Esophagus (tissue), 2 donors: Measurements from ENCODE around the gene RBM47. TPM values are rescaled to one million over a fixed set of nuclear protein-coding genes. Genes with fewer than 3 reads are reported as not detected.
A peak's percentile ranks its signal among the peaks of the same experiment; 100 is the strongest.
"Not testable (repeated sequence)": the region's sequence is repeated elsewhere in the genome, so short reads cannot be mapped to it uniquely, and the experiment has no call there.

Experiments
- H3K27ac ChIP-seq, 2 donors: one replicate each; pipeline ENCODE4 v1.5.1; 2013; ENCODE audit warnings: low read depth in 2 of 2, mild to moderate bottlenecking in 2 of 2, inconsistent platforms in 1 of 2, low read length in 1 of 2, moderate library complexity in 1 of 2
- H3K27me3 ChIP-seq, 2 donors: one replicate each; pipeline ENCODE4 v1.6.1; 2013; ENCODE audit warnings: low read length in 2 of 2, control low read depth in 1 of 2, mild to moderate bottlenecking in 1 of 2; ENCODE audit not compliant: insufficient read depth in 2 of 2, control insufficient read depth in 1 of 2
- H3K36me3 ChIP-seq, 2 donors: one replicate each; pipeline ENCODE4 v1.6.1; 2013; ENCODE audit warnings: low read length in 1 of 2; ENCODE audit not compliant: control insufficient read depth in 2 of 2, insufficient read depth in 2 of 2
- H3K4me1 ChIP-seq, 2 donors: one replicate each; pipeline ENCODE4 v1.6.1; 2013; ENCODE audit warnings: low read length in 1 of 2; ENCODE audit not compliant: control insufficient read depth in 2 of 2, insufficient read depth in 2 of 2
- H3K4me3 ChIP-seq, 2 donors: one replicate each; pipeline ENCODE4 v1.5.1; 2013; ENCODE audit warnings: low read length in 2 of 2, mild to moderate bottlenecking in 2 of 2, low read depth in 1 of 2, moderate library complexity in 1 of 2
- H3K9me3 ChIP-seq, 2 donors: one replicate each; pipeline ENCODE4 v1.6.1; 2013; ENCODE audit warnings: mild to moderate bottlenecking in 2 of 2, low read depth in 1 of 2, low read length in 1 of 2, moderate library complexity in 1 of 2; ENCODE audit not compliant: control insufficient read depth in 2 of 2, insufficient read depth in 1 of 2
- whole genome bisulfite sequencing, 2 donors: extraction: QIAGEN DNeasy Blood & Tissue Kit; methylation state at CpG; one replicate each; pipeline ENCODE4 v1.1.7; 2013; 5-methylcytosine and 5-hydroxymethylcytosine counted together
- polyA plus RNA-seq, 2 donors: library from polyadenylated mRNA; stranded (reverse); fragments of 200-250 nt; gene quantifications; one replicate each; pipeline ENCODE4 v1.2.3, GENCODE V29; 2013
- donor health status: healthy with polysubstance abuse.
- donor health status: Bipolar disorder and iron deficiency.

Gene RBM47
- polyA plus RNA-seq, 2 donors: 31.3 to 39.4 TPM

- Histone ChIP-seq H3K4me3 (no peak overlapping the region), H3K27me3 (no peaks in the 10 kb centered on the region), H3K27ac (no peak overlapping the region), H3K36me3 (peaks cover 0 to 3% of the 10 kb centered on the region in 2 donors), H3K9me3 (no peaks in the 10 kb centered on the region), H3K4me1 (no peaks in the 10 kb centered on the region)
- 87 to 92% methylated on average over 1 of the region's 1 CpG for WGBS, 2 donors
Observed at GRCh38 chr4:40526741-40527140, 102.9 kb downstream of the RBM47 start.

- Histone ChIP-seq H3K27ac (peak overlapping the region; percentile 51 to 74), H3K27me3 (no peaks in the 10 kb centered on the region), H3K4me1 (no peaks in the 10 kb centered on the region), H3K4me3 (no peak overlapping the region), H3K36me3 (peaks cover 0 to 3% of the 10 kb centered on the region in 2 donors), H3K9me3 (no peaks in the 10 kb centered on the region)
- WGBS, 2 donors: 32 to 35% methylated on average over 8 of the region's 8 CpGs
Observed at GRCh38 chr4:40525752-40526598, 103.7 kb downstream of the RBM47 start.

GRCh38 chr4:40524366-40525041 is 105.2 kb downstream of the RBM47 start:
- H3K36me3 ChIP-seq: peaks cover 0 to 3% of the 10 kb centered on the region in 2 donors
- no peaks in the 10 kb centered on the region for H3K4me1 ChIP-seq
- 52 to 57% methylated on average over 11 of the region's 11 CpGs for WGBS, 2 donors
- H3K27ac ChIP-seq: no peak overlapping the region
- H3K9me3 ChIP-seq: no peaks in the 10 kb centered on the region
- no peaks in the 10 kb centered on the region for H3K27me3 ChIP-seq
- no peak overlapping the region for H3K4me3 ChIP-seq

- Histone ChIP-seq H3K4me3 (no peak overlapping the region), H3K36me3 (peaks cover 0 to 3% of the 10 kb centered on the region in 2 donors), H3K4me1 (no peaks in the 10 kb centered on the region), H3K27ac (no peak overlapping the region), H3K27me3 (no peaks in the 10 kb centered on the region), H3K9me3 (no peaks in the 10 kb centered on the region)
- 90 to 96% methylated on average over 7 of the region's 7 CpGs for WGBS, 2 donors
Observed at GRCh38 chr4:40523581-40523980, 106.1 kb downstream of the RBM47 start.

- peaks cover 0 to 3% of the 10 kb centered on the region in 2 donors for H3K36me3 ChIP-seq
- H3K4me3 ChIP-seq: no peak overlapping the region
- H3K9me3 ChIP-seq: no peaks in the 10 kb centered on the region
- WGBS, 2 donors: 79 to 96% methylated on average over 2 of the region's 2 CpGs
- no peaks in the 10 kb centered on the region for H3K27me3 ChIP-seq
- H3K4me1 ChIP-seq: peaks cover 0 to 2% of the 10 kb centered on the region in 2 donors
- H3K27ac ChIP-seq: no peak overlapping the region
Observed at GRCh38 chr4:40521957-40522356, 107.7 kb downstream of the RBM47 start.

GRCh38 chr4:40520533-40520932 is 109.1 kb downstream of the RBM47 start:
- 89 to 94% methylated on average over 4 of the region's 4 CpGs for WGBS, 2 donors
- Histone ChIP-seq H3K4me1 (peaks cover 2 to 6% of the 10 kb centered on the region in 2 donors), H3K4me3 (no peak overlapping the region), H3K27ac (no peak overlapping the region), H3K36me3 (peaks cover 0 to 3% of the 10 kb centered on the region in 2 donors), H3K9me3 (no peaks in the 10 kb centered on the region), H3K27me3 (no peaks in the 10 kb centered on the region)

GRCh38 chr4:40517081-40517480 is 112.6 kb downstream of the RBM47 start:
- not testable (repeated sequence) for H3K27me3 ChIP-seq, H3K36me3 ChIP-seq, H3K4me3 ChIP-seq, H3K9me3 ChIP-seq, H3K4me1 ChIP-seq
- 86 to 88% methylated on average over 5 of the region's 5 CpGs for WGBS, 2 donors
- H3K27ac ChIP-seq: peak overlapping the region in 1 of 2 donors; percentile 65

GRCh38 chr4:40516651-40517050 is 113.0 kb downstream of the RBM47 start:
- 66 to 67% methylated on average over 4 of the region's 4 CpGs for WGBS, 2 donors
- peak overlapping the region; percentile 56 to 65 for H3K27ac ChIP-seq
- H3K9me3 ChIP-seq: no peaks in the 10 kb centered on the region
- H3K4me1 ChIP-seq: peaks cover 5 to 6% of the 10 kb centered on the region in 2 donors
- H3K36me3 ChIP-seq: no peaks in the 10 kb centered on the region
- no peak overlapping the region for H3K4me3 ChIP-seq
- H3K27me3 ChIP-seq: no peaks in the 10 kb centered on the region

- WGBS, 2 donors: 61 to 63% methylated on average over 15 of the region's 15 CpGs
- Histone ChIP-seq H3K9me3 (no peaks in the 10 kb centered on the region), H3K27ac (peak overlapping the region; percentile 81 to 86), H3K27me3 (no peaks in the 10 kb centered on the region), H3K4me3 (peak overlapping the region in 1 of 2 donors; percentile 46), H3K4me1 (peaks cover 5 to 6% of the 10 kb centered on the region in 2 donors), H3K36me3 (no peaks in the 10 kb centered on the region)
Observed at GRCh38 chr4:40515398-40516293, 114.0 kb downstream of the RBM47 start.
